ENCODE measurements around the gene MYL5. TPM values are rescaled to one million over a fixed set of nuclear protein-coding genes. Genes with fewer than 3 reads are reported as not detected.
A peak's percentile ranks its signal among the peaks of the same experiment; 100 is the strongest.
"Not testable (repeated sequence)": the region's sequence is repeated elsewhere in the genome, so short reads cannot be mapped to it uniquely, and the experiment has no call there.

MYL5 gene
- polyA plus RNA-seq, 3 donors = 4.2 to 12.6 (median 7.2) TPM

DNA sequence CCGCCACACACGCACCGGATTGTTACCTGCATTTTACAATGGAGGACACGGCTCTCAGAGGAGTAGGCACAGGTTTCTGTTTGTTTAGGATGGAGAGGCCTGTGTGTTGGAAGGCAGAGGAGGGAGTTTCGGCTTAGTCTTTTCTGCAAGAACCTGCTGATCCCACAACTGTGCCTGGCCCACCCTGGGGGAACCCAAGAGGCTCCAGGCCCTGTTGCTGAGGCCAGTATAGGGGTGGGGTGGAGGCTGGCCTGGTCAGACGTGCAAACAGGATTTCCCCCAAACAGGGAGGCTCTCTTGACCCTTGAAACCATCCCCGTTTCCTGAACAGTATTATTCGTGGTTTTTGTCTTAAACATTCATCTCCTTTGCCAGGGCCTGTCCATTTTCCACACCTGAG lies 15.4 kb downstream of the MYL5 start:
- peak overlapping the region; percentile 73 to 86 for H3K4me3 Mint-ChIP-seq
- DNase-seq = no peak
- H3K9me3 Mint-ChIP-seq = peaks cover 0 to 3% (median 0%) of the 10 kb centered on the region in 7 donors
- peaks cover 4 to 14% (median 10%) of the 10 kb centered on the region in 3 donors for H3K27me3 Mint-ChIP-seq (ENCODE audit: low read depth in 3 of 3)
- Histone ChIP-seq H4K20me1 (ENCODE audit: insufficient read depth, low read length) (peaks cover 15% of the 10 kb centered on the region), H3K27ac (ENCODE audit: low read depth in 1 of 2, low read length in 2 of 2) (peak overlapping the region; percentile 99), H2AFZ (ENCODE audit: insufficient read depth, low read depth, low read length, poor library complexity, severe bottlenecking) (peak overlapping the region; percentile 97), H3K79me2 (ENCODE audit: insufficient read depth, low read length) (peaks cover 35% of the 10 kb centered on the region), H3K9me3 (replicated peaks in 1 of 2; ENCODE audit: control insufficient read depth in 1 of 2, insufficient read depth in 1 of 2, low read length in 2 of 2) (no peaks in the 10 kb centered on the region), H3K4me2 (replicated peaks; ENCODE audit: extremely low read depth, low read length, poor library complexity, severe bottlenecking) (peak overlapping the region; percentile 86), H3K9ac (ENCODE audit: insufficient read depth, low read length, poor library complexity, severe bottlenecking) (peak overlapping the region; percentile 87), H3K4me3 (replicated peaks in 1 of 3; ENCODE audit: low read depth in 2 of 3, low read length in 3 of 3) (peak overlapping the region; percentile 54 to 82 (median 73)), H3K4me1 (ENCODE audit: control insufficient read depth in 1 of 2, insufficient read depth in 2 of 2, low read length in 2 of 2) (peaks cover 42% of the 10 kb centered on the region in 2 donors), H3K36me3 (replicated peaks in 1 of 2; ENCODE audit: control insufficient read depth in 1 of 2, insufficient read depth in 2 of 2, low read length in 2 of 2) (peaks cover 2 to 18% of the 10 kb centered on the region in 2 donors), H3K27me3 (ENCODE audit: control insufficient read depth in 2 of 2, insufficient read depth in 2 of 2, low read length in 2 of 2) (no peaks in the 10 kb centered on the region)
- TF ChIP-seq CTCF (IDR thresholded peaks at IDR 0.05) = no peak
- peaks cover 11 to 12% of the 10 kb centered on the region in 2 donors for H3K36me3 Mint-ChIP-seq
- 80% methylated on average over 5 of the region's 8 CpGs for whole genome bisulfite sequencing (ENCODE audit: insufficient coverage)
- H3K27ac Mint-ChIP-seq = peak overlapping the region; percentile 78 to 98 (median 82)
- intact Hi-C loops (cut with micrococcal nuclease) = loop anchor here in 1 of 2 donors (2.0 to 10.0 kb wide), 4 partner anchors 15 to 893 kb away; partner anchors contain the start of genes GAK, PCGF3, TMEM175 and ZNF141
- peaks cover 40% of the 10 kb centered on the region for H3K4me1 Mint-ChIP-seq

- Mint-ChIP-seq H3K4me1 (peaks cover 22% of the 10 kb centered on the region), H3K9me3 (peaks cover 0 to 3% (median 0%) of the 10 kb centered on the region in 7 donors), H3K36me3 (no peaks in the 10 kb centered on the region), H3K27ac (peak overlapping the region in 1 of 7 donors; percentile 38), H3K4me3 (peak overlapping the region in 1 of 2 donors; percentile 39), H3K27me3 (ENCODE audit: low read depth in 3 of 3) (peaks cover 11 to 24% (median 20%) of the 10 kb centered on the region in 3 donors)
- H2AFZ ChIP-seq (ENCODE audit: insufficient read depth, low read depth, low read length, poor library complexity, severe bottlenecking) = no peak overlapping the region
- TF ChIP-seq CTCF (IDR thresholded peaks at IDR 0.05) = no peak
- peaks cover 20% of the 10 kb centered on the region for H3K79me2 ChIP-seq (ENCODE audit: insufficient read depth, low read length)
- H3K27ac ChIP-seq (ENCODE audit: low read depth in 1 of 2, low read length in 2 of 2) = no peak overlapping the region
- no peak for DNase-seq
- H3K4me3 ChIP-seq (replicated peaks in 1 of 3; ENCODE audit: low read depth in 2 of 3, low read length in 3 of 3) = no peak overlapping the region
- peaks cover 24 to 25% of the 10 kb centered on the region in 2 donors for H3K4me1 ChIP-seq (ENCODE audit: control insufficient read depth in 1 of 2, insufficient read depth in 2 of 2, low read length in 2 of 2)
- WGBS (ENCODE audit: insufficient coverage) = 70% methylated on average over 24 of the region's 32 CpGs
- no peak overlapping the region for H3K9ac ChIP-seq (ENCODE audit: insufficient read depth, low read length, poor library complexity, severe bottlenecking)
- H3K27me3 ChIP-seq (ENCODE audit: control insufficient read depth in 2 of 2, insufficient read depth in 2 of 2, low read length in 2 of 2) = no peaks in the 10 kb centered on the region
- no peaks in the 10 kb centered on the region for H4K20me1 ChIP-seq (ENCODE audit: insufficient read depth, low read length)
- H3K9me3 ChIP-seq (replicated peaks in 1 of 2; ENCODE audit: control insufficient read depth in 1 of 2, insufficient read depth in 1 of 2, low read length in 2 of 2) = no peaks in the 10 kb centered on the region
- H3K4me2 ChIP-seq (replicated peaks; ENCODE audit: extremely low read depth, low read length, poor library complexity, severe bottlenecking) = no peak overlapping the region
- intact Hi-C loops (cut with micrococcal nuclease) = loop anchor here in 1 of 2 donors (10.0 kb wide), 1 partner anchor 242 kb away; the partner anchor contains the start of genes GAK and TMEM175
- no peaks in the 10 kb centered on the region for H3K36me3 ChIP-seq (replicated peaks in 1 of 2; ENCODE audit: control insufficient read depth in 1 of 2, insufficient read depth in 2 of 2, low read length in 2 of 2)
These were observed 18.6 kb downstream of the MYL5 start for GRCh38 chr4:692771-693554.

DNA sequence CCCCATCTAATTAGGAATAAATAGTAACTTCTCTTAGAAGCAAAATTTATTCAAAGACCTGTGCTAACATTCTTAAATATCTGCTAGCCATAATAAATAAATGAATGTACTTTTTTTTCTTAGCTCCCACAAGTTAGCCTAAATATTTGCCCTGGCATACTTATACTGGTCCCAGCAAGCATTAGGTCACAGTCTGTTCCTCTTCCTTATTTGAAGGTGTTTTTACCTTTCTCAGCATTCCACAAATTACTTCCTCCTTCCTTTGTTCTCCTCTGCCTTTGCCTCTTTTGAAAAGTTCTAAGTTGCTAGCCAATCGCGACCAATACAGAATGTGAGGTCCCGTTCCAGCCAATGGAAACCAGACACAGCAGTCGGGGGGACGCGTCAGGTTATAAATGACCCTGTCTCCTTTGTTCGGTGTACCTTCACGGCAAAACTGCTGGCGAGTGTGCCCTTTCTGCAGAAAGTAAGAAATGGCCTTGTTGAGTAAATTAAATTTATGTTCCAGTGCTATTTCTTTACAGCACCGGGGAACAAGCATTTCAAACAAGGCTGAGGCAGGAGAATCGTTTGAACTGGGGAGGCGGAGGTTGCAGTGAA lies 20.1 kb downstream of the MYL5 start:
- H3K9me3 Mint-ChIP-seq; H3K27ac ChIP-seq (ENCODE audit: low read depth in 1 of 2, low read length in 2 of 2): not testable (repeated sequence)
- peaks cover 21% of the 10 kb centered on the region for H3K4me1 Mint-ChIP-seq

More for the DNA sequence above, 20.1 kb downstream of the MYL5 start:
- H3K36me3 Mint-ChIP-seq; H4K20me1 ChIP-seq (ENCODE audit: insufficient read depth, low read length); H3K27me3 ChIP-seq (ENCODE audit: control insufficient read depth in 2 of 2, insufficient read depth in 2 of 2, low read length in 2 of 2); H3K9ac ChIP-seq (ENCODE audit: insufficient read depth, low read length, poor library complexity, severe bottlenecking); H3K4me3 Mint-ChIP-seq; H2AFZ ChIP-seq (ENCODE audit: insufficient read depth, low read depth, low read length, poor library complexity, severe bottlenecking); H3K79me2 ChIP-seq (ENCODE audit: insufficient read depth, low read length); H3K4me3 ChIP-seq (replicated peaks in 1 of 3; ENCODE audit: low read depth in 2 of 3, low read length in 3 of 3); H3K36me3 ChIP-seq (replicated peaks in 1 of 2; ENCODE audit: control insufficient read depth in 1 of 2, insufficient read depth in 2 of 2, low read length in 2 of 2); H3K27ac Mint-ChIP-seq; H3K9me3 ChIP-seq (replicated peaks in 1 of 2; ENCODE audit: control insufficient read depth in 1 of 2, insufficient read depth in 1 of 2, low read length in 2 of 2); DNase-seq; H3K4me2 ChIP-seq (replicated peaks; ENCODE audit: extremely low read depth, low read length, poor library complexity, severe bottlenecking): not testable (repeated sequence)
- intact Hi-C loops (cut with micrococcal nuclease) = loop anchor here in 1 of 2 donors (10.0 kb wide), 1 partner anchor 240 kb away; the partner anchor contains the start of genes GAK and TMEM175
- WGBS (ENCODE audit: insufficient coverage) = 88% methylated on average over 3 of the region's 12 CpGs
- H3K27me3 Mint-ChIP-seq (ENCODE audit: low read depth in 3 of 3) = peaks cover 11 to 24% (median 20%) of the 10 kb centered on the region in 3 donors
- H3K4me1 ChIP-seq (ENCODE audit: control insufficient read depth in 1 of 2, insufficient read depth in 2 of 2, low read length in 2 of 2) = peaks cover 21 to 22% of the 10 kb centered on the region in 2 donors

Data from CD14-positive monocyte (primary cell).